Colonic mucosa (tissue), 4 donors: ENCODE measurements around the gene CS. TPM values are rescaled to one million over a fixed set of nuclear protein-coding genes. Genes with fewer than 3 reads are reported as not detected.
A peak's percentile ranks its signal among the peaks of the same experiment; 100 is the strongest.

ENCODE experiments used
- DNase-seq: peaks from one replicate; pipeline ENCODE4 v3.0.0-alpha.2; 2020
- H3K27ac ChIP-seq: fragments of 200-600 bp; one replicate; pipeline ENCODE4 v1.8.0; 2021
- H3K27me3 ChIP-seq: fragments of 200-600 bp; one replicate; pipeline ENCODE4 v1.8.0; 2021
- H3K36me3 ChIP-seq: fragments of 200-600 bp; one replicate; pipeline ENCODE4 v1.8.0; 2021
- H3K4me1 ChIP-seq: fragments of 200-600 bp; one replicate; pipeline ENCODE4 v1.8.0; 2021; ENCODE audit warnings: mild to moderate bottlenecking
- H3K4me3 ChIP-seq: fragments of 200-600 bp; one replicate; pipeline ENCODE4 v1.8.0; 2021
- H3K9ac ChIP-seq, 2 donors: one replicate each; pipeline ENCODE4 v1.7.0; 2013; ENCODE audit warnings: control low read depth in 2 of 2, low read depth in 2 of 2, low read length in 2 of 2
- H3K9me3 ChIP-seq: fragments of 200-600 bp; one replicate; pipeline ENCODE4 v1.8.0; 2021
- intact Hi-C: fragments of 100-400 bp; cut with DNase I; formaldehyde crosslinking; loops from one replicate; pipeline ENCODE4 v1.14.1; 2022
- total RNA-seq, 2 donors: library from RNA; stranded (reverse); fragmentation: NEBNext Ultra II Directional in 1 of 2; extraction: Animal tissue kit (Norgen Biotek cat#: 25700) in 1 of 2; gene quantifications; one replicate each; pipeline ENCODE4 v1.2.1, GENCODE V29; 2021
- TF ChIP-seq, protein P1 (sequence below): fragments of 200-600 bp; IDR thresholded peaks from one replicate; pipeline ENCODE4 v1.8.0; 2022; ENCODE audit warnings: antibody characterized with exemption, mild to moderate bottlenecking
- donor health status: healthy.
- donor health status: DM: no; HTN: no; CAD: no.
- donor health status: DM: no; HTN: no; CAD: no.

Gene CS
- total RNA-seq, 2 donors from 2014 or later, result 367 to 437 TPM

GRCh38 chr12:56223571-56224101 is 76.5 kb downstream of the CS start:
- H3K4me3 ChIP-seq, result peak overlapping the region; percentile 70
- H3K4me1 ChIP-seq, result peaks cover 20% of the 10 kb centered on the region
- H3K9me3 ChIP-seq, result no peaks in the 10 kb centered on the region
- H3K27me3 ChIP-seq, result no peaks in the 10 kb centered on the region
- peak overlapping the region; percentile 92 for H3K27ac ChIP-seq
- DNase-seq, result no peak
- peak overlapping the region; percentile 13 to 88 for H3K9ac ChIP-seq
- TF ChIP-seq, protein P1, sequence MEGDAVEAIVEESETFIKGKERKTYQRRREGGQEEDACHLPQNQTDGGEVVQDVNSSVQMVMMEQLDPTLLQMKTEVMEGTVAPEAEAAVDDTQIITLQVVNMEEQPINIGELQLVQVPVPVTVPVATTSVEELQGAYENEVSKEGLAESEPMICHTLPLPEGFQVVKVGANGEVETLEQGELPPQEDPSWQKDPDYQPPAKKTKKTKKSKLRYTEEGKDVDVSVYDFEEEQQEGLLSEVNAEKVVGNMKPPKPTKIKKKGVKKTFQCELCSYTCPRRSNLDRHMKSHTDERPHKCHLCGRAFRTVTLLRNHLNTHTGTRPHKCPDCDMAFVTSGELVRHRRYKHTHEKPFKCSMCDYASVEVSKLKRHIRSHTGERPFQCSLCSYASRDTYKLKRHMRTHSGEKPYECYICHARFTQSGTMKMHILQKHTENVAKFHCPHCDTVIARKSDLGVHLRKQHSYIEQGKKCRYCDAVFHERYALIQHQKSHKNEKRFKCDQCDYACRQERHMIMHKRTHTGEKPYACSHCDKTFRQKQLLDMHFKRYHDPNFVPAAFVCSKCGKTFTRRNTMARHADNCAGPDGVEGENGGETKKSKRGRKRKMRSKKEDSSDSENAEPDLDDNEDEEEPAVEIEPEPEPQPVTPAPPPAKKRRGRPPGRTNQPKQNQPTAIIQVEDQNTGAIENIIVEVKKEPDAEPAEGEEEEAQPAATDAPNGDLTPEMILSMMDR, result no peak
- H3K36me3 ChIP-seq, result no peaks in the 10 kb centered on the region
- intact Hi-C loops, result loop anchor here (5.0 kb wide), 1 partner anchor 34 kb away; the partner anchor contains the start of gene ANKRD52

GRCh38 chr12:56222531-56222895 is 77.6 kb downstream of the CS start:
- Histone ChIP-seq H3K27me3 (no peaks in the 10 kb centered on the region), H3K27ac (peak overlapping the region; percentile 92), H3K4me1 (peaks cover 20% of the 10 kb centered on the region), H3K4me3 (peak overlapping the region; percentile 60), H3K9me3 (no peaks in the 10 kb centered on the region), H3K9ac (peak overlapping the region; percentile 80 to 93), H3K36me3 (no peaks in the 10 kb centered on the region)
- intact Hi-C loops, result loop anchor here (5.0 kb wide), 1 partner anchor 35 kb away; the partner anchor contains the start of gene ANKRD52
- no peak for DNase-seq
- TF ChIP-seq, protein P1, result no peak

DNA sequence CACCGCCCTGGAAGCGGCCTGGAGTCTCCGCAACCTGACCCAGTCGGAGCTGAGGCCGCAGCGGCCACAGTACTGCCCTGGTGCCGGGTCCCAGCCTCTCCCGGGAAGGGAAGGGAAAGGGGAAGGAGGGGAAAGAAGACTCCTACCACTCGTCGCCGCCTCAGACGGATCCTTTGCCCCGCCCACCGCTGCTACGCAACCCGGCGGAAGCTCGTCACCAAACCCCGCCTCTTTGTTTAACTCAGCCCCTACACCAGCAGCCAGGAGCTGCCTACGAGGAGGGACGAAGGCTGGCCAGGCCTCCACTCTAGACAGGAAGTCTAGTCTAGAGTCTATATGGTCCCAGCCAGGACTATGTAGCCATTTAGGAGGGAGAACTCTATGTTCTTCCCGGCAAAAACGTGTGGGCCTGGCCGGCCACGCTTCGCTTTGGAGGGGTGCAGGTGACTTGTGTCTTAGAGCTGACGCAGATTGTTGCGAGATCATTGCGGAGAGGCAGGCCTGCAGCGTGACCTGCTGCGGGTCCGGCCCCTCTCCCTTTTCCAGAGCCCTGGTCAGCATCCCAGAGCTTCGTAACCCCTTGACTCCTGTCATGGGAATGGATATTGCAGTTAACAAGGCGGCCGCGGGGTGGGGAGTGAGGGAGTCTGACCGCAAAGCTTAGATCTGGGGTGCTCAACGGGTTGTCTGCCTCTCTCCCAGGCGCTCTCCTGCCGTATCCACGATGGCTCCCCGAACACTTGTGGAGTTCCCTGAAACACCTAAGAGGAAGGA is 78.2 kb downstream of the CS start, which contains the start of gene RNF41:
Gene RNF41, minus strand, starts transcription at position 166 of the 774 bp plus-strand sequence. CDS start 7,875 bp downstream, outside the sequence.
- Histone ChIP-seq H3K27me3 (no peaks in the 10 kb centered on the region), H3K9me3 (no peaks in the 10 kb centered on the region), H3K36me3 (no peaks in the 10 kb centered on the region), H3K4me3 (peak within 1 kb of the TSS; percentile 70), H3K9ac (peak within 1 kb of the TSS; percentile 90 to 93), H3K4me1 (peaks cover 20% of the 10 kb centered on the region), H3K27ac (peak within 1 kb of the TSS; percentile 92)
- intact Hi-C loops, result loop anchor here (5.0 kb wide), 1 partner anchor 35 kb away; the partner anchor contains the start of gene ANKRD52
- DNase-seq, result peak; percentile 99
- TF ChIP-seq, protein P1, result no peak

Other genes with a start within 250 kb of the CS start
- 100 to 1,000 TPM; 158 to 206 TPM for gene ERBB3, start 220.2 kb downstream of the CS start, total RNA-seq
- gene PA2G4, start 195.8 kb downstream of the CS start, total RNA-seq, result 100 to 1,000 TPM in 1 of 2 donors, 10 to 100 TPM in 1; 69.6 to 155 TPM
- gene RPL41, start 183.7 kb downstream of the CS start, total RNA-seq, result 1,000 to 10,000 TPM; 3,248 to 3,669 TPM
- 1 to 10 TPM; 3.5 to 6.1 TPM for gene ZC3H10, start 182.1 kb downstream of the CS start, total RNA-seq
- gene ESYT1, start 172.1 kb downstream of the CS start, total RNA-seq, result 10 to 100 TPM; 63.9 to 72.8 TPM
- 10 to 100 TPM; 18.6 to 19.1 TPM for gene MYL6B, start 147.7 kb downstream of the CS start, total RNA-seq
- 1,000 to 10,000 TPM; 1,641 to 1,922 TPM for gene MYL6, start 142.0 kb downstream of the CS start, total RNA-seq
- 10 to 100 TPM; 80.1 to 84.2 TPM for gene SMARCC2, start 110.8 kb downstream of the CS start, total RNA-seq
- gene RNF41, start 78.4 kb downstream of the CS start, total RNA-seq, result 10 to 100 TPM; 29.0 to 36.0 TPM
- gene NABP2, start 76.0 kb downstream of the CS start, total RNA-seq, result 10 to 100 TPM; 30.3 to 68.4 TPM
- 100 to 1,000 TPM; 158 to 163 TPM for gene SLC39A5, start 70.3 kb downstream of the CS start, total RNA-seq
- gene ANKRD52, start 41.9 kb downstream of the CS start, total RNA-seq, result 10 to 100 TPM; 39.3 to 57.7 TPM
- gene COQ10A, start 33.4 kb downstream of the CS start, total RNA-seq, result 1 to 10 TPM; 4.2 to 4.5 TPM
- 100 to 1,000 TPM in 1 of 2 donors, 10 to 100 TPM in 1; 76.8 to 144 TPM for gene CNPY2, start 15.7 kb upstream of the CS start, total RNA-seq
- 10 to 100 TPM; 48.1 to 68.0 TPM for gene PAN2, start 33.7 kb upstream of the CS start, total RNA-seq
- gene IL23A, start 38.6 kb upstream of the CS start, total RNA-seq, result under 1 TPM in 1 of 2 donors, not detected in 1; 0.27 TPM
- 10 to 100 TPM; 62.6 to 63.2 TPM for gene STAT2, start 59.8 kb upstream of the CS start, total RNA-seq
- gene APOF, start 62.5 kb upstream of the CS start, total RNA-seq, result under 1 TPM in 1 of 2 donors, not detected in 1; 0.15 TPM
- 10 to 100 TPM in 1 of 2 donors, 1 to 10 TPM in 1; 9.1 to 36.4 TPM for gene TIMELESS, start 149.1 kb upstream of the CS start, total RNA-seq
- gene MIP, start 154.3 kb upstream of the CS start, total RNA-seq, result not detected
- gene SPRYD4, start 168.2 kb upstream of the CS start, total RNA-seq, result 1 to 10 TPM; 4.0 to 4.2 TPM
- 1 to 10 TPM; 1.7 to 3.0 TPM for gene GLS2, start 187.8 kb upstream of the CS start, total RNA-seq
- gene RBMS2, start 221.5 kb upstream of the CS start, total RNA-seq, result 10 to 100 TPM; 16.8 to 42.7 TPM